NOMO-1 treated with dmso at 0.1 percent for 144 hours (cell line): Measurements from ENCODE around the gene HECTD4.

Experiments used
- DNase-seq: peaks from one replicate; lab custom pipeline; 2025; ENCODE audit not compliant: unreplicated experiment; lab: John Stamatoyannopoulos, UW

HECTD4 gene

GRCh38 chr12:112322882-112323547 is 59.2 kb downstream of the HECTD4 start:
- no peak for DNase-seq

DNA sequence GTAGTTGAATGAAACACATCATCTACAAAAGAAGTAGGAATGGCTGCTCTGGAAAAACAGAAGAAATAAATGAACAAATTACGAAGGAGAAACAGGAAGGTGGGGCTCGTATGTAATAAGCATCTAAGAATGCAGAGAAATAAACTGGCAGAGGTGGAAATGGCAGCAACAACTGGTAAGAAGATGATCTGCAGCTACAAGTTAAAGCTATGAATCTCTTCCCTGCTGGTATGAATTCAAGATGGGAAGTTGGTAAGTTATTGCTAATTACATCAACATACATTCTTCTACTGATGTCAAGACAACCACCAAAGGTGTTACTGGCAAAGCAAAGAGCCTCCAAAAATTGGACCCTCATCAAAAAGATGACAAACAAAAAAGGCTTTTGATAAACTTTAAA is 59.8 kb downstream of the HECTD4 start:
- no peak for DNase-seq

- no peak for DNase-seq
Observed at GRCh38 chr12:112321245-112321644, 61.0 kb downstream of the HECTD4 start.

DNA sequence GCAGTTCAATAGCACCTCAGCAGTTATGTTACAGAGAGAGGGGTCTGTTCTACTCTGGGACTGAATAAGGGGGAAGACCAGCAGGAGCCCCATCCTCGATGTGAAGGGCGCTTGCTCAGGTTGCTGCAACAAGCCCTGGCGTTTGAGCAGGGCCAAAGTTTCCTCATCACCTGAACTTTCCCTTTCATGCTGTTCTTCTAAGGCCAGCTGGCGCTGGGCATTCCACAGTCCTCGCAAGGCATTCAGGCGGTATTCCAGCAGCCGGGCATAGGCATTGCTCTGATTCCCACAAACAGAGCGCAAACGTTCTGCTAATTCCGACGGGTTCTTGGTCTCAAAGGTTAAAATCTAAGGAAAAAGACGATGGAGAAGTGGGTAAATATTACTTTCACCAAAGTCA is 62.8 kb downstream of the HECTD4 start:
- no peak for DNase-seq

DNA sequence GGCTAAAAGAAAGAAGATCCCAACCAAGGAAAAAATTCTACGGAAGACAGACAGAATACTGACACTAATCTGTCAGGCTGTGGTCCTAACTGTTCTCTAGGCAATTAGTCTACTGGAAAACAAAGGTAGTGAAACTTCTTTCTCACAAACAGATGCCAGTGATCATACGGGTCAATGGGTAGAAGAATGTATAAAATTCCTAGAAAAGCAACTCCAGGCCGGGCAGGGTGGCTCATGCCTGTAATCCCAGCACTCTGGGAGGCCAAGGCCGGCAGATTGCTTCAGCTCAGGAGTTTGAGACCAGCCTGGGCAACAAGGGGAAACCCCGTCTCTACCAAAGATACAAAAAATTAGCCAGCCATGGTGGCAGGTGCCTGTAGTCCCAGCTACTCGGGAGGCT is 64.8 kb downstream of the HECTD4 start:
- no peak for DNase-seq

GRCh38 chr12:112314981-112315380 is 67.2 kb downstream of the HECTD4 start:
- no peak for DNase-seq

GRCh38 chr12:112309797-112310196 is 72.4 kb downstream of the HECTD4 start:
- DNase-seq: no peak

GRCh38 chr12:112308652-112309051 is 73.6 kb downstream of the HECTD4 start:
- no peak for DNase-seq

DNA sequence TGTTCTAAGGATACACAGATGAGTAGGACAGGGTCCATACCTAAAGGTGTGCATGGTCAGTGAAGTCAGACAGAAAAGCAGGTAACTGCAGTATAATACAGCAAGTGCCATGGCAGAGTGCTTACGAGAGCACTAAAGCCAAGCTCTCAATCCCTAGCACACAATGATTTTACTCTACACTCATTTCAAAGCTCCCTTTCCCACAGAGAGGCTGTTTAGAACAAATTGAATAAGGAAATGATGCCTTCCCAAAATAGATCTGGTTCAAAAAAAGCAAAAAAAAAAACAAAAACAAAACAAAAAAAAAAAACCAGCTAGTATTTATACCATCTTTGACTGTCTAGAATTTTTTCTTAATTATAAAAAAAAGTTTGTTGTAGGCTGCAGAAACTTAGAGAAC is 74.1 kb downstream of the HECTD4 start:
- DNase-seq: no peak

- no peak for DNase-seq
Observed at GRCh38 chr12:112307317-112308011, 74.8 kb downstream of the HECTD4 start.

- no peak for DNase-seq
Observed at GRCh38 chr12:112305951-112306350, 76.3 kb downstream of the HECTD4 start.

- DNase-seq: no peak
Observed at GRCh38 chr12:112304436-112304835, 77.8 kb downstream of the HECTD4 start.

DNA sequence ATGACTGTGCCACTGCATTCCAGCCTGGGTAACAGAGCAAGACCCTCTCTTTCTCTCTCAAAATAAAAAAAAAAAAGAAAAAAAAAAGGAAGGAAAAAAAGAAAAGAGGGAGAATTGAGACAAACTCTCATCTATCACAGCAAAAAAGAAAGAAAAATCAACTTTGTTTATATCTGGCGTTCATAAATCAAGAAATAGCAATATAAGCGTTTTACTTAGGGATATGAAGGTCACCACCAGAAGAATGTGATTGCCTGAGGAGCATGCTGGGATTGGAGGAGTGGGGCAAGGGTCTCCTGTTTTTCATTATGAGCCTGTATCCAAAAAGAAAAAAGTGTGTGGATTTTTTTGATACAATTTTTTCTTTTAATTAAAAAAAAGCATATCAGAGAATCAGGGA is 78.4 kb downstream of the HECTD4 start:
- no peak for DNase-seq

DNA sequence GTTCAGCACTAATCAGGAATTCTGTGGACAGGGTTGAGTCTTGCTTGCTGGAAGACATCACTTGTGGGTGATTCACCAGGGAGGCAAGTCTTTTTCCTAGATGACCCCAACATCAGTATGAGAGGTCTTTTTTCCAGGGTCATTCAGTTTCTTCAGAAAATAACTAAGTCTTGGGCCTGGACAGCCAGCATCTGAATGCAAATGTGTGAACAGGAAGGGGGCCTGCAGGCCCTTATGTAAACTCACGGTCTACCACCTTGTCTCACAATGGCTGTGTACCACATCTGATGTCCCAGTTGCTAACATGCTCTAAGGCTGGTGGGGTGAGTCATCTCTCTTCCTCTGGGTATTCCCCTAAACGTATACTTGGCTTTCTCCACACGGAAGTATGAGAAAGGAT is 79.2 kb downstream of the HECTD4 start:
- DNase-seq: no peak

- DNase-seq: no peak
Observed at GRCh38 chr12:112299704-112300103, 82.5 kb downstream of the HECTD4 start.

DNA sequence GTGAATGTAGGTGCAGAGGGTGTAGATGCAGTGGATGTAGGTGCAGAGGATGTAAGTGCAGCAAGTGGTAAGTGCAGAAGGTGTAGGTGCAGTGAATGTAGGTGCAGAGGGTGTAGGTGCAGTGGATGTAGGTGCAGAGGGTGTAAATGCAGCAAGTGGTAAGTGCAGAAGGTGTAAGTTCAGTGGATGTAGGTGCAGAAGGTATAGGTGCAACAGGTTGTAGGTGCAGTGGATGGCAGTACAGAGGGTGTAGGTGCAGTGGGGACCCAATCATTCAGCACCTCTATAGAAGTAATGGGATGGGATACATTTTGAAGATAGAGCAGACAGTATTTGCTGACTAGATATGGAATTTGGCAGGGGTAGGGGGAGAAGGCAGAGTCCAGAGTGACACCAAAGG is 85.0 kb downstream of the HECTD4 start:
- DNase-seq: no peak

GRCh38 chr12:112296183-112296582 is 86.0 kb downstream of the HECTD4 start:
- no peak for DNase-seq

DNA sequence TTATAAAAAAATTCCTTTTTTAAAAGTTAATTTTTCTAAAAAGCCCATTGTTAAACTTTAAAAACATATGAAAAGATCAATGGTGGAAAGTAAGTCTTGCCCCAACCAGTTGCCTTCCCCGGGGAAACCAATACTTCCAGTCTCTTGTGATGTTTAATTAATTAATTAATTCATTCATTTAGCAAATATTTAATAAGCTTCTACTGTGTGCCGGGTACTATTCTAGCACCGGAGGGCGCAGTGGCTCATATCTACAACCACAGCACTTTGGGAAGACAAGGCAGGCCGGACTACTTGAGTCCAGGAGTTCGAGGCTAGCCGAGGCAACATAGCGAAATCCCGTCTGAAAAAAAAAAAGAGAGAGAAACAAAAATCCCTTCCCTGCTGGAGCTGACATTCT is 87.4 kb downstream of the HECTD4 start:
- DNase-seq: no peak

GRCh38 chr12:112288638-112289037 is 93.6 kb downstream of the HECTD4 start:
- DNase-seq: no peak

DNA sequence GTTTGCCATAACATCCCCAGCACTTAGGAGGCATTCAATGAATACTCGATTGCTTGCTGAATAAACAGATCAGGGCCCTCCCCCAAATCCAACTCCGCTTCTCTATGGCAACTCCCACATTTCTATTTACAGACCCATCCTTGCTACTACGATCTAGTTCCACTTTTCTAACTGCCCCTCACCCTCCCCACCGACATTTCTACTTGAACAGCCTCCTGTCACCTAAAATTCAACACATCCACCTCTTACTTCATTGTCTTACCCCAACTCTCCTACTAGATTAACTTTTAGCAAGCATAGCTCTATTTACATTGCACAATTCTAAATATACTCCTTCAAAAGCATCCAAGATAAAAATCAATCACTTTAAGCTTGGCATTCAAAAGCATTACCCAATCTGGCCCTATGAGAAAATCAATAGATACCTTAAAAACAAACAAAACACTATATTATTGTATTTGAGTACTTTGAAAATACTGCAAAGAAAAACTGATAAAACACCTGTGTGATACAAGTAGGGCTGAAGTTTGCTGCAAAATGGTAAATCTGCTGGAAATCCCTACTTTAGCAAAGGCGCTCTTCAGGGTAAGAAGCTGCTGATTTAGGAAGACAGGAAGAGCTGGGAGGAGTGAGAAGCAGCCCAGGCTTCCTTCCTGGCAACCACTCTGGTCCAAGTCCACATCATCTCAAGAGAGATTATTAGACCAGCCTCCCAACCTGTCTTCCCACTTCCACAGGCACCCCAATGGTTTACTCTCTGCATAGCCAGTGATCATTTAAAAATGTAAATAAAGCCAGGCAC is 96.4 kb downstream of the HECTD4 start:
- no peak for DNase-seq

GRCh38 chr12:112283546-112283945 is 98.7 kb downstream of the HECTD4 start:
- no peak for DNase-seq

GRCh38 chr12:112282920-112283319 is 99.3 kb downstream of the HECTD4 start:
- DNase-seq: no peak
